ENCODE data around the gene SNTG2.

DNA sequence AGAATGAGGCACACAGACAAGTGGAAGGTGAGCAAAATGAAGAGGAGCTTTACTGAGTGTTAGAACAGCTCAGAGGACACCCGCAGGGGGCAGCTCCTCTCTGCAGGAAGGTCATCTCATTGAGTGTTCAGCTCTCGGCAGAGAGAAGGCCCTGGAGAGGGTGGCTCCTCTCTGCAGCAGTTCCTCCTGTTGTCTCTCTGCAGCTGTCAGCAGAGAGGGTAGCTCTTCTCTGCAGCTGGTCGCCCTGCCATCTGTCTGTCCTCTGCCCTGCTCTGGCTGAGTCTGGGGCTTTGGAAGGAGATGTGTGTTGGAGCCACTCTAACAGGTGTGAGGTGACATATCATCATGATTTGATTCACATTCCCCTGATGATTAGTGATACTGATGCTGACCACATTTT, 6.8 kb upstream of the SNTG2 start:
- TF ChIP-seq, protein P1, sequence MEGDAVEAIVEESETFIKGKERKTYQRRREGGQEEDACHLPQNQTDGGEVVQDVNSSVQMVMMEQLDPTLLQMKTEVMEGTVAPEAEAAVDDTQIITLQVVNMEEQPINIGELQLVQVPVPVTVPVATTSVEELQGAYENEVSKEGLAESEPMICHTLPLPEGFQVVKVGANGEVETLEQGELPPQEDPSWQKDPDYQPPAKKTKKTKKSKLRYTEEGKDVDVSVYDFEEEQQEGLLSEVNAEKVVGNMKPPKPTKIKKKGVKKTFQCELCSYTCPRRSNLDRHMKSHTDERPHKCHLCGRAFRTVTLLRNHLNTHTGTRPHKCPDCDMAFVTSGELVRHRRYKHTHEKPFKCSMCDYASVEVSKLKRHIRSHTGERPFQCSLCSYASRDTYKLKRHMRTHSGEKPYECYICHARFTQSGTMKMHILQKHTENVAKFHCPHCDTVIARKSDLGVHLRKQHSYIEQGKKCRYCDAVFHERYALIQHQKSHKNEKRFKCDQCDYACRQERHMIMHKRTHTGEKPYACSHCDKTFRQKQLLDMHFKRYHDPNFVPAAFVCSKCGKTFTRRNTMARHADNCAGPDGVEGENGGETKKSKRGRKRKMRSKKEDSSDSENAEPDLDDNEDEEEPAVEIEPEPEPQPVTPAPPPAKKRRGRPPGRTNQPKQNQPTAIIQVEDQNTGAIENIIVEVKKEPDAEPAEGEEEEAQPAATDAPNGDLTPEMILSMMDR (IDR thresholded peaks at IDR 0.05) = no peak
- TF ChIP-seq POLR2A (IDR thresholded peaks at IDR 0.05) = no peak
